ENCODE measurements around the gene SYNPR. TPM values are rescaled to one million over a fixed set of nuclear protein-coding genes. Genes with fewer than 3 reads are reported as not detected.

SYNPR gene
- total and polyA plus RNA-seq, 2 donors from 2014 or later: not detected

DNA sequence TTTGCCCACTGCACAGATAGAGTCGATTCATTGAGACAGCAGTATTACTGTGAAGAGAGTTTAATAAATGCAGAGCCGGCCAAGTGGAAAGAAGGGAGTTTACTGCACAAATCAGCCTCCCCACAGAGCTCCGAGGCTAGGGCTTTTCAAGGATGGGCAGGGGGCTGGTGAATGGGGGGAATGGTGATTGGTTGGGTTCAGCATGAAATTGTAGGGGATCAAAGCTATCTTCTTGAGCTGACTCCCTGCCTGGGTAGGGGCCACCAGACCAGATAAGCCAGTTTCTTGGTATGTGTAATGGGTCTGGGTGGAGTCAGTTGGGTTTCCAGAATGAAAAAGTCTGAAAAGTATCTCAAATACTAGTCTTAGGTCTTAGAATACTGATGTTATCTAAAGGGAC, 66.6 kb downstream of the SYNPR start:
- no peaks in the 10 kb centered on the region for H3K9me3 ChIP-seq (ENCODE audit: control insufficient read depth in 2 of 3, insufficient read depth in 1 of 3, low read length in 3 of 3)
- no peak for FAIRE-seq
- H3K36me3 ChIP-seq (ENCODE audit: control insufficient read depth in 2 of 3, insufficient read depth in 3 of 3, low read length in 3 of 3): no peaks in the 10 kb centered on the region
- H3K9ac ChIP-seq (ENCODE audit: low read length in 3 of 3): no peak overlapping the region
- intact Hi-C loops (cut with DNase I): no loop called here
- no peak overlapping the region for H3K27ac ChIP-seq (ENCODE audit: low read depth in 2 of 2, low read length in 2 of 2)
- no peaks in the 10 kb centered on the region for H3K27me3 ChIP-seq (ENCODE audit: control insufficient read depth, insufficient read depth, low read length)
- no peak overlapping the region for H3K4me3 ChIP-seq (ENCODE audit: low read length in 3 of 3)
- no peak for DNase-seq
- TF ChIP-seq, protein P1, sequence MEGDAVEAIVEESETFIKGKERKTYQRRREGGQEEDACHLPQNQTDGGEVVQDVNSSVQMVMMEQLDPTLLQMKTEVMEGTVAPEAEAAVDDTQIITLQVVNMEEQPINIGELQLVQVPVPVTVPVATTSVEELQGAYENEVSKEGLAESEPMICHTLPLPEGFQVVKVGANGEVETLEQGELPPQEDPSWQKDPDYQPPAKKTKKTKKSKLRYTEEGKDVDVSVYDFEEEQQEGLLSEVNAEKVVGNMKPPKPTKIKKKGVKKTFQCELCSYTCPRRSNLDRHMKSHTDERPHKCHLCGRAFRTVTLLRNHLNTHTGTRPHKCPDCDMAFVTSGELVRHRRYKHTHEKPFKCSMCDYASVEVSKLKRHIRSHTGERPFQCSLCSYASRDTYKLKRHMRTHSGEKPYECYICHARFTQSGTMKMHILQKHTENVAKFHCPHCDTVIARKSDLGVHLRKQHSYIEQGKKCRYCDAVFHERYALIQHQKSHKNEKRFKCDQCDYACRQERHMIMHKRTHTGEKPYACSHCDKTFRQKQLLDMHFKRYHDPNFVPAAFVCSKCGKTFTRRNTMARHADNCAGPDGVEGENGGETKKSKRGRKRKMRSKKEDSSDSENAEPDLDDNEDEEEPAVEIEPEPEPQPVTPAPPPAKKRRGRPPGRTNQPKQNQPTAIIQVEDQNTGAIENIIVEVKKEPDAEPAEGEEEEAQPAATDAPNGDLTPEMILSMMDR (IDR thresholded peaks at IDR 0.05; ENCODE audit: borderline replicate concordance, extremely low read depth, insufficient read depth): no peak
- no peaks in the 10 kb centered on the region for H3K4me1 ChIP-seq (ENCODE audit: control insufficient read depth in 2 of 3, insufficient read depth in 2 of 3, low read depth in 1 of 3, low read length in 3 of 3)

DNA sequence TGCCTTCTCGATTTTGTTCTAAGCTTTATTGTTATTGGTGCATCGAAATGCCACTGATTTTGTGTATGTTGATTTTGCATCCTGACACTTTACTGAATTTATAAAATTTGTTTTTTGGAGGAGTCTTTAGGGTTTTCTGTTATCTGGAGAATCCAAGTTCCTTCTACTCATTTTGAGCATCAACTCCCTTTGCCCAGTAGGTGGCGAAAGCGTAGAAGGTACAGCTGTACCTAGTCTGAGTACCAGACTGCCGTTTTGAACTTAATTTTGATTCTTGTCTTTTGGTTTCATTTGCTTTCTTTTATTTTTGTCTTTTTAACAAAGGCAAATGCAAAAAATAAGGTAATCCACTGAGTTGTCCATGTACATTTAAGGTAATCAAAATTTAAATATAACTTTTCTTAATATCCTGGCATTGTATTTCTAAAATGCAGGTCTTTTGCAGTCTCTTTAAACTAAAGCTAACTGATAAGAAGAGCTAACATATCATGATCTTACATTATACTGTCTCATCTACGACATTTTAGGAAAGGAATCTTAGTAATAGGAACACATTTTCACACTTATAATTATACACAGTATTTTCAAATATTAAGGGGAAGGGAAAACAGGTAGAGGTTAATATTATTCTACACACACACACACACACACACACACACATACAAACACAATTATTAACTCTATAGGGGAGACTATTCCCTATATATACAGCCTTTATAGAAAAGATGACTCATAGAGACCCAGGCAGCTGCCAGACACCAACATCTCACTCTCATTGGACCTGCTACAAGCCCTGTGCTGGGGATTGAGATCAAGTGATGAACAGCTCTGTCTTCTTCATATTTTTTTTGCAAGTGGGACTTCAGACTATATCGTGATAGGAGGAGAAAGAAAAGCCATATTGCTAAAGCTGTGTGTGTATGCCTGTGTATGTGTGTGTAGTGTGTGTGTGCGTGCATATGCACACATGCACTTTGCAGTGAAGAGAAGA, 71.8 kb downstream of the SYNPR start:
- FAIRE-seq (peak; percentile 94), DNase-seq (peak in 3 of 5 donors; percentile 53 to 89 (median 81))
- no peak overlapping the region for H3K9ac ChIP-seq (ENCODE audit: low read length in 3 of 3)
- H3K4me3 ChIP-seq (ENCODE audit: low read length in 3 of 3): no peak overlapping the region
- intact Hi-C loops (cut with DNase I): loop anchor here (5.0 kb wide), 1 partner anchor 467 kb away; the partner anchor contains the start of gene C3orf49
- H3K27ac ChIP-seq (ENCODE audit: low read depth in 2 of 2, low read length in 2 of 2): no peak overlapping the region
- H3K36me3 ChIP-seq (ENCODE audit: control insufficient read depth in 2 of 3, insufficient read depth in 3 of 3, low read length in 3 of 3): no peaks in the 10 kb centered on the region
- no peaks in the 10 kb centered on the region for H3K9me3 ChIP-seq (ENCODE audit: control insufficient read depth in 2 of 3, insufficient read depth in 1 of 3, low read length in 3 of 3)
- no peaks in the 10 kb centered on the region for H3K4me1 ChIP-seq (ENCODE audit: control insufficient read depth in 2 of 3, insufficient read depth in 2 of 3, low read depth in 1 of 3, low read length in 3 of 3)
- H3K27me3 ChIP-seq (ENCODE audit: control insufficient read depth, insufficient read depth, low read length): no peaks in the 10 kb centered on the region
- TF ChIP-seq, protein P1 (IDR thresholded peaks at IDR 0.05; ENCODE audit: borderline replicate concordance, extremely low read depth, insufficient read depth): peak; percentile 76

DNA sequence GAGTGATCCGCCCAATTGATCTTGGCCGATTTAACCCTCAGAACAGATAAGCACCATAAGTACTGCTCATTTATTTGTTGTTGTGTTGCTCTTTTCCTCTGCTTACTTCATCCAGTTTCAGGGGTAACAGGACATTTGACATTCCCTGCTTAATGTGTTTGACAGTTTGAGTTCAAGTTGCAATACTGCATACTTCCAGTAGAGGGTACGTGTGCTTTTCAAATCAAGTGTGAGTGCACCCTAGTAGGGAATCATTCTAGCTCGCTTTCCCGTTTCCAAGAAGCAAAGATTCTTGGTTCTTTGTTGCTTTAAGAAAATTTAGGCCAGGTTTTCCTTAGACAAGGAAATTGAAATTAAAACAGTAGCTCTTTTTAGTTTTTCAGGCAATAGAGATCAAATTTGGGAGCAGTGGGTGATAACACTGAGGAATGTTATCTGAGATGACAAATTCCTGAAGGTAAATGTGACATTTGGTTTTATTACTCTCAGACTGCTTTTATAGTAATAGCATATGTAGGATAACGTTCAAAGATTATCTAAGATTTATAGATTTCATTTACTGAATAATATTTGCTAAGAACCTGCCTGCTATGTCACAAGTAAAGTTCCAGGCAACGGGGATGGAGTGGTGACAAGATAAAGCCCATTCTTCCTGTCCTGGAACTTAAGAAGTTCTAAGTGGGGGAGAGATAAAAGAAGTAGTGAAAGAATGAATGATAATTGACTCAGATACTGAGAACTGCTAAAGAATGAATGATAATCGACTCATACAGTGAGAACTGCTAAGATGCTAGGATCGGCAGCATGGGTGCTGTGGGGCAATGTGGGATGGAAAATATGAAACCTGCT, 73.3 kb downstream of the SYNPR start:
- TF ChIP-seq, protein P1 (IDR thresholded peaks at IDR 0.05; ENCODE audit: borderline replicate concordance, extremely low read depth, insufficient read depth): peak; percentile 87
- FAIRE-seq: peak; percentile 35
- Histone ChIP-seq H3K4me3 (ENCODE audit: low read length in 3 of 3) (no peak overlapping the region), H3K27ac (ENCODE audit: low read depth in 2 of 2, low read length in 2 of 2) (no peak overlapping the region), H3K9ac (ENCODE audit: low read length in 3 of 3) (no peak overlapping the region), H3K27me3 (ENCODE audit: control insufficient read depth, insufficient read depth, low read length) (no peaks in the 10 kb centered on the region), H3K9me3 (ENCODE audit: control insufficient read depth in 2 of 3, insufficient read depth in 1 of 3, low read length in 3 of 3) (no peaks in the 10 kb centered on the region), H3K4me1 (ENCODE audit: control insufficient read depth in 2 of 3, insufficient read depth in 2 of 3, low read depth in 1 of 3, low read length in 3 of 3) (no peaks in the 10 kb centered on the region), H3K36me3 (ENCODE audit: control insufficient read depth in 2 of 3, insufficient read depth in 3 of 3, low read length in 3 of 3) (no peaks in the 10 kb centered on the region)
- peak in 2 of 5 donors; percentile 68 to 79 for DNase-seq
- intact Hi-C loops (cut with DNase I): loop anchor here (5.0 kb wide), 1 partner anchor 466 kb away; the partner anchor contains the start of gene C3orf49

Data from kidney (tissue), 14 donors.